Measurements from ENCODE around the gene ATRIP.

Gene ATRIP

GRCh38 chr3:48423241-48423882, 23.2 kb upstream of the ATRIP start:
- DNase-seq = peak in 27 of 51 donors; percentile 14 to 71 (median 37)

- peak in 26 of 51 donors; percentile 18 to 53 (median 37) for DNase-seq
Observed at GRCh38 chr3:48423883-48424695, 22.4 kb upstream of the ATRIP start.

- DNase-seq = peak in 41 of 51 donors; percentile 12 to 85 (median 61)
Observed at GRCh38 chr3:48425281-48425812, 21.2 kb upstream of the ATRIP start.

GRCh38 chr3:48426401-48426909, 20.1 kb upstream of the ATRIP start:
- peak in 48 of 51 donors; percentile 41 to 98 (median 85) for DNase-seq

GRCh38 chr3:48426944-48427629, 19.4 kb upstream of the ATRIP start:
- DNase-seq = peak in 18 of 51 donors; percentile 12 to 78 (median 46)

GRCh38 chr3:48427630-48427962, 18.9 kb upstream of the ATRIP start:
- peak in 19 of 51 donors; percentile 23 to 77 (median 37) for DNase-seq

GRCh38 chr3:48428088-48428571, 18.4 kb upstream of the ATRIP start:
- DNase-seq = peak in 3 of 51 donors; percentile 29 to 50 (median 37)

GRCh38 chr3:48428572-48429316, 17.8 kb upstream of the ATRIP start:
- DNase-seq = peak in 34 of 51 donors; percentile 17 to 75 (median 58)

- peak in 47 of 51 donors; percentile 30 to 89 (median 74) for DNase-seq
Observed at GRCh38 chr3:48429317-48429959, 17.1 kb upstream of the ATRIP start.

- peak in 8 of 51 donors; percentile 18 to 38 (median 31) for DNase-seq
Observed at GRCh38 chr3:48429960-48430707, 16.4 kb upstream of the ATRIP start, which contains the start of gene PLXNB1. Gene PLXNB1, minus strand, starts transcription at chr3:48430086. Its CDS starts 5,475 bp downstream, at chr3:48424611.

- DNase-seq = no peak
Observed at GRCh38 chr3:48430708-48431101, 15.8 kb upstream of the ATRIP start.

- DNase-seq = no peak
Observed at GRCh38 chr3:48431224-48432029, 15.1 kb upstream of the ATRIP start.

GRCh38 chr3:48432411-48433371, 13.8 kb upstream of the ATRIP start:
- DNase-seq = peak in 1 of 51 donors; percentile 10

- DNase-seq = no peak
Observed at GRCh38 chr3:48433472-48434118, 12.9 kb upstream of the ATRIP start.

GRCh38 chr3:48434591-48435222, 11.8 kb upstream of the ATRIP start:
- no peak for DNase-seq

- no peak for DNase-seq
Observed at GRCh38 chr3:48435223-48435595, 11.3 kb upstream of the ATRIP start.
